Erythroblast (primary cell): ENCODE data around the gene GPR15.

Source experiments
- GATA1 ChIP-seq: IDR thresholded peaks from 2 replicates; pipeline ENCODE4 v1.6.1; 2011; ENCODE audit warnings: low read depth, mild to moderate bottlenecking, control low read depth, low read length, moderate library complexity
- POLR2A ChIP-seq: IDR thresholded peaks from 2 replicates; pipeline ENCODE4 v1.6.1; 2011; ENCODE audit warnings: mild to moderate bottlenecking, low read length

- TF ChIP-seq POLR2A, result no peak
- no peak for TF ChIP-seq GATA1
Observed at GRCh38 chr3:98542623-98543022, 10.8 kb downstream of the GPR15 start.
